ENCODE results near the gene FXR1.

The FXR1 gene

GRCh38 chr3:180918542-180918941, 6.1 kb downstream of the FXR1 start:
- H3K9me3 ChIP-seq (ENCODE audit: severe bottlenecking): no peaks in the 10 kb centered on the region
- peaks cover 68% of the 10 kb centered on the region for H3K36me3 ChIP-seq (ENCODE audit: low read depth)
- ATAC-seq (ENCODE audit: low read depth) (no peak), DNase-seq (ENCODE audit: low spot score) (no peak)
- H3K4me3 ChIP-seq (ENCODE audit: severe bottlenecking): no peak overlapping the region
- H3K4me1 ChIP-seq (ENCODE audit: insufficient read depth, poor library complexity, severe bottlenecking): no peaks in the 10 kb centered on the region
- H3K27ac ChIP-seq (ENCODE audit: poor library complexity, severe bottlenecking): no peak overlapping the region
- TF ChIP-seq CTCF (IDR thresholded peaks at IDR 0.05; ENCODE audit: poor library complexity, severe bottlenecking): no peak
- H3K27me3 ChIP-seq (ENCODE audit: insufficient read depth, poor library complexity, severe bottlenecking): no peaks in the 10 kb centered on the region

GRCh38 chr3:180922242-180922641, 9.8 kb downstream of the FXR1 start:
- DNase-seq (ENCODE audit: low spot score) (no peak), ATAC-seq (ENCODE audit: low read depth) (no peak)
- H3K27ac ChIP-seq (ENCODE audit: poor library complexity, severe bottlenecking): no peak overlapping the region
- no peaks in the 10 kb centered on the region for H3K27me3 ChIP-seq (ENCODE audit: insufficient read depth, poor library complexity, severe bottlenecking)
- no peak for TF ChIP-seq CTCF (IDR thresholded peaks at IDR 0.05; ENCODE audit: poor library complexity, severe bottlenecking)
- H3K36me3 ChIP-seq (ENCODE audit: low read depth): peaks cover 41% of the 10 kb centered on the region
- H3K9me3 ChIP-seq (ENCODE audit: severe bottlenecking): no peaks in the 10 kb centered on the region
- H3K4me1 ChIP-seq (ENCODE audit: insufficient read depth, poor library complexity, severe bottlenecking): no peaks in the 10 kb centered on the region
- no peak overlapping the region for H3K4me3 ChIP-seq (ENCODE audit: severe bottlenecking)

- Histone ChIP-seq H3K27ac (ENCODE audit: poor library complexity, severe bottlenecking) (no peak overlapping the region), H3K4me3 (ENCODE audit: severe bottlenecking) (no peak overlapping the region), H3K9me3 (ENCODE audit: severe bottlenecking) (no peaks in the 10 kb centered on the region), H3K36me3 (ENCODE audit: low read depth) (peaks cover 33% of the 10 kb centered on the region), H3K27me3 (ENCODE audit: insufficient read depth, poor library complexity, severe bottlenecking) (no peaks in the 10 kb centered on the region), H3K4me1 (ENCODE audit: insufficient read depth, poor library complexity, severe bottlenecking) (no peaks in the 10 kb centered on the region)
- no peak for ATAC-seq (ENCODE audit: low read depth)
- no peak for TF ChIP-seq CTCF (IDR thresholded peaks at IDR 0.05; ENCODE audit: poor library complexity, severe bottlenecking)
- DNase-seq (ENCODE audit: low spot score): no peak
Measured at GRCh38 chr3:180923561-180923960, 11.1 kb downstream of the FXR1 start.

- H3K27ac ChIP-seq (ENCODE audit: poor library complexity, severe bottlenecking): no peak overlapping the region
- H3K27me3 ChIP-seq (ENCODE audit: insufficient read depth, poor library complexity, severe bottlenecking): no peaks in the 10 kb centered on the region
- TF ChIP-seq CTCF (IDR thresholded peaks at IDR 0.05; ENCODE audit: poor library complexity, severe bottlenecking): no peak
- DNase-seq (ENCODE audit: low spot score) (no peak), ATAC-seq (ENCODE audit: low read depth) (no peak)
- H3K4me1 ChIP-seq (ENCODE audit: insufficient read depth, poor library complexity, severe bottlenecking): no peaks in the 10 kb centered on the region
- peaks cover 27% of the 10 kb centered on the region for H3K36me3 ChIP-seq (ENCODE audit: low read depth)
- H3K4me3 ChIP-seq (ENCODE audit: severe bottlenecking): no peak overlapping the region
- H3K9me3 ChIP-seq (ENCODE audit: severe bottlenecking): no peaks in the 10 kb centered on the region
Measured at GRCh38 chr3:180926526-180926925, 14.1 kb downstream of the FXR1 start.

- ATAC-seq (ENCODE audit: low read depth) (no peak), DNase-seq (ENCODE audit: low spot score) (no peak)
- Histone ChIP-seq H3K27ac (ENCODE audit: poor library complexity, severe bottlenecking) (no peak overlapping the region), H3K36me3 (ENCODE audit: low read depth) (peaks cover 23% of the 10 kb centered on the region), H3K9me3 (ENCODE audit: severe bottlenecking) (no peaks in the 10 kb centered on the region), H3K27me3 (ENCODE audit: insufficient read depth, poor library complexity, severe bottlenecking) (no peaks in the 10 kb centered on the region), H3K4me3 (ENCODE audit: severe bottlenecking) (no peak overlapping the region), H3K4me1 (ENCODE audit: insufficient read depth, poor library complexity, severe bottlenecking) (peaks cover 18% of the 10 kb centered on the region)
- no peak for TF ChIP-seq CTCF (IDR thresholded peaks at IDR 0.05; ENCODE audit: poor library complexity, severe bottlenecking)
Measured at GRCh38 chr3:180929376-180929775, 16.9 kb downstream of the FXR1 start.
